ENCODE measurements around the gene TM9SF2.
"Not testable (repeated sequence)": the region's sequence is repeated elsewhere in the genome, so short reads cannot be mapped to it uniquely, and the experiment has no call there.

TM9SF2 gene, protein sequence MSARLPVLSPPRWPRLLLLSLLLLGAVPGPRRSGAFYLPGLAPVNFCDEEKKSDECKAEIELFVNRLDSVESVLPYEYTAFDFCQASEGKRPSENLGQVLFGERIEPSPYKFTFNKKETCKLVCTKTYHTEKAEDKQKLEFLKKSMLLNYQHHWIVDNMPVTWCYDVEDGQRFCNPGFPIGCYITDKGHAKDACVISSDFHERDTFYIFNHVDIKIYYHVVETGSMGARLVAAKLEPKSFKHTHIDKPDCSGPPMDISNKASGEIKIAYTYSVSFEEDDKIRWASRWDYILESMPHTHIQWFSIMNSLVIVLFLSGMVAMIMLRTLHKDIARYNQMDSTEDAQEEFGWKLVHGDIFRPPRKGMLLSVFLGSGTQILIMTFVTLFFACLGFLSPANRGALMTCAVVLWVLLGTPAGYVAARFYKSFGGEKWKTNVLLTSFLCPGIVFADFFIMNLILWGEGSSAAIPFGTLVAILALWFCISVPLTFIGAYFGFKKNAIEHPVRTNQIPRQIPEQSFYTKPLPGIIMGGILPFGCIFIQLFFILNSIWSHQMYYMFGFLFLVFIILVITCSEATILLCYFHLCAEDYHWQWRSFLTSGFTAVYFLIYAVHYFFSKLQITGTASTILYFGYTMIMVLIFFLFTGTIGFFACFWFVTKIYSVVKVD

DNA sequence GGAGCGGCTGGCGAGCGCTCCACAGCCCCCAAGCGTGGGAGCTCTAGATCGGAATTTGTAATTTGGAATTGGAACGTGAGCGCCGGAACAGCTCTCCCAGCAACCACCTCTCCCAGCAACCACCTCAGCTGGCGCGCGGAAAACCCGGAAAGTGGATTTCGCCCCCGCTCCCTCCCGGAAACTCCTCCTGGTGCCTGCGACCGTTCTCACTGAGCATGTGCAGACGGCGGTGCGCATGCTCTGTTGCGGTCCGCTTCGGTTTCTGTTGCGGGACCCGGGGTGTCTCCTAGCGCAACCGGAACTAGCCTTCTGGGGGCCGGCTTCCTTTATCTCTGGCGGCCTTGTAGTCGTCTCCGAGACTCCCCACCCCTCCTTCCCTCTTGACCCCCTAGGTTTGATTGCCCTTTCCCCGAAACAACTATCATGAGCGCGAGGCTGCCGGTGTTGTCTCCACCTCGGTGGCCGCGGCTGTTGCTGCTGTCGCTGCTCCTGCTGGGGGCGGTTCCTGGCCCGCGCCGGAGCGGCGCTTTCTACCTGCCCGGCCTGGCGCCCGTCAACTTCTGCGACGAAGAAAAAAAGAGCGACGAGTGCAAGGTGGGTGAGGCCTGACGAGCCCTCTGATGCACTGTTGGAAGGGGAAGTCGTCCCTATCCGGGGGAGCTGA is at the start of gene TM9SF2:
TSS of gene TM9SF2 (plus strand) at position 289 of the 664 bp plus-strand sequence. CDS start at position 424, 135 bp downstream.
- DNase-seq: peak; percentile 98

DNA sequence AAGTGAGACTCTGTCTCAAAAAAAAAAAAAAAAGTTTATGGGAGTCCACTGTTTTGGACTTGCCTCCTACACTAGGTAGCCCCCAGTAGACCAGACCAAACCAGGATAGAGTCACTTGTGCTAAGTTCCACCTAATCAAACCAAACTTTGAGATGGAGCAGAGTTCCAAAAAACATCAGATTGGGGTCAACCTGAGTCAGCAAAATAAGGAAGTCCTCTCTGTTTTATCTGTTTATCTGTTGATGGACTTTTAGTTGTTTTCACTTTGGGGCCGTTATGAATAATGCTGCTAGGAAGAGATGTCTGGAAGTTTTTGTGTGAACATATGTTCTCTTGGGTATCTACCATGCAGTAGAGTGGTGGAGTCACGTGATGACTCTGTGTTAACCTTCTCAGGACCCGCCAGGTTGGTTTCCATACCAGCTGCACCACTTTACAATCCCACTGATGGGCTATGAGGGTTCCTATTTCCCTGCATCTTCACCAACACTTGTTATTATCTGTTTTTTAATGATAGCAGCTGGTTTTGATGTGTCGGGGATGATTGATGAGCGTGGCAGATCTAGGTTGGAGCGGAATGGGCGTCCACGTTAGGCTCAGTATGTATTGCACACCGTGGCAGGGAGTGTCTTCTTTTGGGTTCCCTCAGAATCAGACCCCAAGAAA is 46.6 kb upstream of the TM9SF2 start:
- DNase-seq: no peak

DNA sequence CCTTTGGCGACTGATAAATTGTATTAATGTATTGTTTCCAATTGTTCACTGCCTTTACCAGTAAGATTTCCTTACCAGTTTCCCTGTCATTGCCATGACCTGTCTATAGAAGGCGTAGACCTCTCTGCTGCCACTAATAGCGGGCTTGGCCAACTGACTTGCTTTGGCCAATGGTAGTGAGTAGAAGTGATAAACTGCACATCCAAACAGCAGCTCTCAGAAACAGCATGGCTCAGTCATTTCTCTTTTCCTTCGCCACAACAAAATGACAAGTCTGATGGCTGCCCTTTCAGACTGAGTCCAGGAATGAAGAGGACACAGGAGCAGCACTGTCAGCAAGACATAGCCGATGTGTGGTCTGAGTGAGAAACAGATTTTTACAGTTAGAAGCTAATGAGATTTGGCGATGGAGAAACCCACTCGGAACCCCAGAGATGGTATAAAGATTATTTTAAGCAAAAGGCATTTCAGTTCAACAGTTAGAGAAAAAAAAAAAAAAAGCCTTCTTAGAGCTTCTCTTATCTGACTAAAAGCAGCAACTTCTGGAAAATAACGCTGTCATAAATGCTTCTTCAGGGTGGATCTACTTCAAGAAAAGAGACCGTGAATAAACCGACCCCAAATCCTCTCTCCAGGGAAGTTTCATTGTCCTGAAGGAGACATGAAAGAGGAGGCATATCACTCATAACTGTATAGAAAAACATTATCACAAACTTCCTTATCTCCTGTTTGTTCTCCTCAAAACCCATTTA is 42.0 kb upstream of the TM9SF2 start:
- DNase-seq: no peak

DNA sequence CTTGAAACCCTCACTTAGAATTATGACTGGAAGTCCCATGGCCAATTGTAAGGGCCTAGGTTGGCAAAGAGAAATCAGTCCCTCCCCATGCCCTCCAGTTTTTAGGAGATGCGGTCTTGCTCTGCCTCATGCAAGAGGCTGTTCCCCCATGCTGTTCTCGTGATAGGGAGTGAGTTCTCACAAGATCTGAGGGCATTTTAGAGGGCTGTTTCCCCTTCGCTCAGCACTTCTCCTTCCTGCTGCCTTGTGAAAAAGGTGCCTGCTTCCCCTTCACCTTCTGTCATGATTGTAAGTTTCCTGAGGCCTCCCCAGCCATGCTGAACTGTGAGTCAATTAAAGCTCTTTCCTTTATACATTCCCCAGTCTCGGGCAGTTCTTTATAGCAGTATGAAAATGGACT is 40.5 kb upstream of the TM9SF2 start:
- peak; percentile 38 for DNase-seq

DNA sequence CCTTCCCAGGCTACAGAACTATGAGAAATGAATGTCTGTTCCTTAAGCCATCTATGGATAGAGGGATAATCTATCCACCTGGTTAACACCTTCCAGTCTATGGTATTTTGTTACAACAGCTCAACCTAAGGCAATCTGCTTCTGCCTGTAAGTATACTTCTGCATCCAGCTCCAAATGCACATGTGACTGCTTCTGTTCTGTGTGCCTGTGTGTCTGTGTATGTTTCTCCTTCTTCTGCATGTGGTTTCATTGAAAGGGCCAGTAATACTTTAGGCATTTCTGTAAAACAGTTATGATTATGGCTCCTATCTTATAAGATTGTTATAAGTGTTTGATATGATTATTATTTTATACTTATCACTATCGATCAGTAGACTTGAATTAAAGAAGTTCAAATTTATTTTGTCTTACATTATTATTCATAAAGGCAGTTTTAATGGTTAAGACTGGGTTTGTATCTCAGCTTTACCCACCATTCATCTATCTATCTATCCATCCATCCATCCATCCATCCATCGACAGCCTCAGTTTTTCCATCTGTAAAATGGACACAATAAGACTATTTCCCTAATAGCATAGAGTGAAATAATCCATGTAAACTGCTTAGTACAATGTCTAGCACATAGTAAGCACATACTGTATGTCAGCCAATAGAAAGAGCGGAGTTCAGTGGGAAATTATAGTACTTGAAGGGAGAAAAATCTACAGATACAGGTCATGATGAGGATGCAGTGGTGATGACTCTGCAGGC is 37.5 kb upstream of the TM9SF2 start:
- no peak for DNase-seq

DNA sequence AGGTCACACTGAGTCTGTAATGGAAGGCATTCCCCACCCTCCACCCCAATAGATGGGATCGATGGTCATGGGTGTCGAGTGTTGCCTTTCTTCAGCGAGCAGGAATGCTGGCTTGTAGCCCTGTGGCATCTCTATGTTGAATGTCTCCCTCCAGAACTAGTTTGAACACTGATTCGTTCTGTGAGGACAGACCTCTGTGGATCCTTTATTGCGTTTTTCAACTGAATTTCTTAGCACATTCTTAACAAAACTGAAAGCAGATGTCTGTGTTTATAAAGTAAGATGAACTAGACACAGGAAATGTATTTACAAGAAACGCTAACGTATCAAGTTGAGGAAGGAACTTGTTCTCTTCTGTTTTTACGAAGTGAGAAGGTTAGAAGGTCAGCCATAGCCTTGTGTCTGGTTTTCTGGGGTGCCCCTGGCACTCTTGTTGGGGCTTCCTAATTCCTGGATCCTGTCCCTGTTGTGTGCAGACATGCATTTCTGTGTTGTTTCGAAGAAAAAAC is 36.8 kb upstream of the TM9SF2 start:
- DNase-seq: peak; percentile 34

DNA sequence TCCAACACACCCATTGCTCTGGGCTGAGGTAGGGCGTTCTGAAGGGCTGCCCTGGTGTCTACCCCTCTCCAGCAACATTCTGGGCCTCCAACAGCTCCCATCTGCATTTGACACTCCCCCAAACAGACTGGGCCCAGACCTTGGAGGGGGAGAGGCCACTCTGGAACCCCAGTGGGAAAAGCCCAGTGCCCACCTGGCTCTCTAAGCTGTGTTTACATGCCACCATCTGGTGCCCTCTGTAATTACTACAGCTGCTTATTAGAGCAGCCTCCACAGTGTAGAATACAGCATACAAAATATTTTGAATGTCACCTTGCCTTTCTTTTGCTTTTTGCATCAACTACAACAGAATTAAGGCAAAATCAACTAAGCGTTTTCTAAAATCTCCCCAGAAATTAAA is 35.8 kb upstream of the TM9SF2 start:
- DNase-seq: no peak

DNA sequence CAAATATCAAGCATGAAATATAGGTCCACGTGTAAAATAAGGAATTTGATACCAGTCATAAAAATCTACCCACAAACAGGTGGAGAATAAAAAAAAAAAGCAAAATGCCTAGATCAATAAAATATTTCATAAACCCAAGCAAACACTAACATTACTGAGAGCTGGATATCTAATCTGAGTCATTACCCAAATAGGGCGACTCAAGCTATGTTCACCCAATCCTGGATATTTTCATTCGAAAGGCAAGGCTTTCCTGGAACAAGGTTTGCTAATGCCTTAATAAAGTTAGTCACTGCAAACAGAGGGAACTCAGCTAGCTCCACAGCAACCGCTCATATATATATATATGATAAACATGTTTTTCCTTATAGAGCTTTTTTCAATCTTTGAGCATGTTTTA is 33.5 kb upstream of the TM9SF2 start:
- no peak for DNase-seq

DNA sequence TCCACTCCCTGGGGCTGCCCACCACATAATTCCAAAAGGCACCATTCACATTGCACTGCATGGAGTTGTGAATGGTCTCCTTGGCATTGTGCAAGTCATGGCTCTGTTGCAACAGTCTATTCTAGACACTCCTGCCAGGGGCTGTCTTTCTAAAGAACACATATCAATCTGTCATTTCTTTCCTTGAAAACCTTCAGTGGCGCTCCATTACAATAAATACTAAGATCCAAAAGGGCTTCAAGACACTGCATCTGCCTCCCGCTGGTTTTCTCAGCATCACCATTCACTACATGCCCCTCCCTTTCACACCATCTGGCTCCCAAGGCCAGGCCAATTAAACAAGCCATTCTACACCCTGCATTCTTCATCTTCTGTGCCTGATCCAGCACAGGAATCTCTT is 32.2 kb upstream of the TM9SF2 start:
- DNase-seq: no peak

DNA sequence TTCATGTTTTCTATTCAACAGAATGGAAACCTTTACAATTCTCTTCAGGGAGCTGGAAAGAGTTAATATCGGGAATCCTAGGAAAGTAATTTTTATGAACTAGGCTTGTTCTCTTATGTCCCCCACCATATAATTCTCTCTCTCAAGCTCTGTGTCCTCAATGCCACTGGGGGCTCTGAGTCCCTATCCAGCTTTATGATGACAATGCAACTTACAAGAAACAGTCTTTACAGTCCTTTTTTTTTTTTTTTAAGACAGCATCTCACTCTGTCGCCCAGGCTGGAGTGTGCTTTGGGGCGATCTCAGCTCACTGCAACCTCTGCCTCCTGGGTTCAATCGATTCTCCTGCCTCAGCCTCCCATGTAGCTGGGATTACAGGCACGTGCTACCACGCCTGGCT is 31.2 kb upstream of the TM9SF2 start:
- no peak for DNase-seq

DNA sequence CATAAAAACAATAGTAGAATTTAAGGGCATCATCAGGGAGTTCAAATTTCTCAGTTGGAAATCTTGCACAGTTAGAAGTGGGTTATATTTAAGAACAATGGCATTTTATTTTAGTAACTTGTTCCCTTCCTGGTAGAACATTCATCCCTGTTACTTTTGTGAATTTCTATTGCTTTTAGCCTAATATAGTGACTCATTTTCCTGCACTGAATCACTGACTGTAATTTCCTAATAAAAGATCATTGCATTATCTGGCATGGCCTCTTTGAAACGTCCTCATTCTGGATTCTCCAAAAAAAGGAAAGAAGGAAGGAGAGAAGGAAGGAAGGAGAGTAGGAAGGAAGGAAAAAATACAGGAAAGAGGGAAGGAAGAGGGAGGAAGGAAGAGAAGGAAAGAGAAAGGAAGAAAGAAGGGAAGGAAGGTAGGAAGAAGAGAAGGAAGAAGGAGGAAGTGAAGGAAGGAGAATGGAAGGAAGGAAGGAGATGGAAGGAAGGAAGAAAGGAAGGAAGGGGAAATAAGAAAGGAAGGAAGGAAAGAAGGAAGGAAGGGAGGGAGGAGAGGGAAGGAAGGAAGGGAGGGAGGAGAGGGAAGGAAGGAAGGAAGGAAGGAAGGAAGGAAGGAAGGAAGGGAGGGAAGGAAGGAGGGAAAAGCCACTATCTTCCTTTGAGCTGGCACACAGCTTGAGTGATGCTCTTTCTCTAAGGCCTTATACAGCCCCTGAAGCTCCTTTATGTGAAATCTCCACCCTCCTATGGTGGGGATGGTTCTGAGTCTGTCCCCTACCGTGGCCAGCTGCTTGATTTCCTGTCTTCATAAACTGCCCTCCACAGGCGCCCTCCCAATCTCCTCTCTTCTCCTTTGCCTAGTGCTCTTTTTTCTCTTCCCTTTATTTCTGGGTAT is 29.8 kb upstream of the TM9SF2 start:
- no peak for DNase-seq

DNA sequence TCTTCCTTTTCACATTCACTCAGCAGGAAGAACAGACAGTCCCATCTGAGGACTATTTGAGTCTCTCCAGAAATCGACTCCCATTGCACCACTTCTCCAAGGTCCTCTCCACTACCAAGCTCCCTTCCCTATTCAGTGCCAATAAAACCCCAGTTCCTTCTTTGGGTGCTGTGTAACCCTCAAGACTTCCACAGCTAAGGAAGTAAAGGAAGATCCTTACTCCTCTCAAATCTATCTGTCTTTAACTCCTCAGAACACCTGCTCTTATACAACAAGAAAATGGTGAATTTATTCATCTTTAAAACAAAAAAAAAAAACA is 29.2 kb upstream of the TM9SF2 start:
- DNase-seq: no peak

DNA sequence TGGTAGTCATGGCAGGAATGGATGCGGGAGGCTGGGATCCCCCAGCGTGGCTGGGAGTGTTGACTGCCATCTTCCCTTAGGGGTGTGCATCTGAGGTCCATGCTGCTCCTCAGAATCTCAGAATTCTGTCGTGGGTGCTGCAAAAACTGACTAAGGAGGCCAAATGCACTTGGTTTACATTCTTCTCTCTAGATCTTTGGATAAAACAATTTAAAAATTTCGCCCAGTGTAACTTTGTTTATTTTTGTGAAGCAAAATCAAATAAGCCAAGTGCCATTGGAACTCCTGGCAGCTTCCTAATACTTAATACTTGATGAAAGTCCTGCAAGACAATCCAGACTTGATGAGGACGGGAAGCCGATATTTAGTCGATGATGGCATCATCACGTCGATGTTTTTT is 27.8 kb upstream of the TM9SF2 start:
- no peak for DNase-seq

DNA sequence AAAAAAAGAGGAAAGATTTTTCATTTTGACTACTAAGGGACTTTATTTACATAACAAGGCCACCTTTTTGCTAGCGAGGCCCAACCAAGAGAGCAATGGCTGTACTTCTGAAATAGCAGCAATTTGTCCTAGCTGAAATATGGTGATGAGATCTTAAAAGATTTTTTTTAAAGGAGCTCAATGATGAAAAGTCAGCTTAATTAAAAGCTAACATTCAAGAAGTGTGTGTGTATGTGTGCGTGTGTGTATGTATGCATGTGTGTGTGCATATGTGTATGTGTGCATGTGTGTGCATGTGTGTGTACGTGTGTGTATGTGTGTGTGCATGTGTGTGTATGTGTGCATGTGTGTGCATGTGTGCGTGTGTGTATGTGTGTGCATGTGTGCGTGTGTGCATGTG is 24.6 kb upstream of the TM9SF2 start:
- DNase-seq: no peak

DNA sequence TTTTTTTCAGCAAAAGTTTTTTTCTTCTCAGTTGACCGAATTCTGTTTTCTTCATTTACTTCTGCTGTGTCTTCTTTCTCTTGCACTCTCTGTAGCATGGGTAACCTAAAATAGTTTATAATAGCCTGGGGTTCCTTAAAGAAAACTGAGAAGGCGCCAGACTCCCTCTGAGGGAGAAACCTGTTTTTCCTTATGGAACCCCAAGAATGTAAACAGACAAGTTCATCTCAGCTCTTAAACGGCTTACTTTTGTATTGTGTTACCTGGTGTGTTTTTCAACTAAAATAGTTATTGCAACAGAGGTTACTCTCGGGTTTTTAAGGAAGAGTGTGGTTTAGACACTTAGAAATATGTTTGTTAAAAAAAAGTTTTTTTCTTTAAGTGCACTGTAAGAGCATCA is 23.8 kb upstream of the TM9SF2 start:
- DNase-seq: no peak

DNA sequence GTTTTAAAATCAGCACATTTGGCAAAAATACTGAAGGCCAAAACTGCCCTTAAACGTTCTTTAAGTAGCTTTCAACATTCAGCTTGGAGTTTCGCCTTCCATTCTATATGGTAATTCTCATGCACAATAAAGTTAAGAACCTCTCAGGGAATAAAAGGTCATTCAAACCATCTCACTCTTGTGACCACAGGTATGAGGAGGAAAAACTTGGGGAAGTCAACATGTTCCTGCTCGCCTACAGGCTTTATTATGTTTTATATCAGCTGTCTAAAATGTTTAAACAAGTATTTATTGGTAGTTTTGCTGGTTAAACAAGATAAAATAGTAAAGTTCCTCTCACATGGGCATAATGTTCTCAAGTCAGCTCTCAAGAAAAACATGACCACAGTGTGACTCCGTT is 19.9 kb upstream of the TM9SF2 start:
- DNase-seq: no peak

DNA sequence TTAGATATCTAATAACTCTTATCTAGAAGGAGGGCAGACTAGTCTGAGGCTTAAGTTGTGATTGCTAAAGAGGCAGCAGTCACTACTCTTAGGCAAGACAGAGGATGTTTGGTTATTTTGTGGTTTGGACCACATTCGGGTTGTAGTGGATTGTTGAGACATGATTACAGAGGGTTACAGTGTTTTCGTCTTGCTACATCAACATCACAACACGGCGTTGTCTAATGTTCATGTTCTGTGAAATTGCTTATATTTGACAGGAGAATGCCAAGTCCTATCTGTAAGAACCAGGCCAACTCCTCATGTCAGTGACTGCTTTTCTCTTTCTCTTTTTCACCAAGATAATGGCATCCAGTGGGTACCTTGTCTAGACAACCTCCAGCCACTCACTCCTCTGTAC is 16.8 kb upstream of the TM9SF2 start:
- peak; percentile 41 for DNase-seq

DNA sequence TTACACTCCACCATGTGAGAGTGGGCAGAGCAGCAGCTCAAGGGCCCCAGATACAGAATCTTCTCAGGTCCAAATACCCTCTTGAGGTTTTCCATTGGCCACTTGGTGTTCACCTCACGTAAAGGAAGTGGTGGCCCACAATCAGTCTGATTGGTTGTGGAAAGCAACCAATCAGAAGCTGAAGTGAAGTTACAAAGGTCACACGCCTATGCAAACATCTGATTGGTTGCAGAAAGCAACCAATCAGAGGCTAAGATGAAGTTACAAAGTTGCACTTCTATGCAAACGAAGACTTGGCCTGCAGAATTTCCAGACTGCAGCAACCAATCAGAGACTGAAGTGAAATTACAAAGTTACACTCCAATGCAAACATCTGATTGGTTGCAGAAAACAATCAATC is 14.3 kb upstream of the TM9SF2 start:
- no peak for DNase-seq

DNA sequence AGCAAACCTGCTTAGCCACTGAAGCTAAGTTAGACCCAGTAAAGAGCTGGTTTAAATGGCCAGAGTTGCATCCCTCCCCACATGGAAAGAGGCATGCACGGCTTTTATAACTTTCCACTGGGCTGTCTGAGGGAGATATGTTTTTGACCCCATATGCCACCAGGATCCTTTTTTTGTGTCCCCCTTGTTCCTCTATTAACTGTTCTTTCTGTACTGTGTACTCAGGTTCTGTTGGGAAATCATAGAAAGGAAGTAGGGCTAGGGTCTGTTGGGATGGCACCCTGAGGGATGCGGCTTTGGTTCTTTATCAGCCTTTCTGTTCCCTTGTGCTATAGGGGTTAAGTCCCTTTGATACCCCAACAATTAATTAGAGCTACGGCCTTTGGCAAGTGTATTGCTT is 12.2 kb upstream of the TM9SF2 start:
- DNase-seq: no peak

DNA sequence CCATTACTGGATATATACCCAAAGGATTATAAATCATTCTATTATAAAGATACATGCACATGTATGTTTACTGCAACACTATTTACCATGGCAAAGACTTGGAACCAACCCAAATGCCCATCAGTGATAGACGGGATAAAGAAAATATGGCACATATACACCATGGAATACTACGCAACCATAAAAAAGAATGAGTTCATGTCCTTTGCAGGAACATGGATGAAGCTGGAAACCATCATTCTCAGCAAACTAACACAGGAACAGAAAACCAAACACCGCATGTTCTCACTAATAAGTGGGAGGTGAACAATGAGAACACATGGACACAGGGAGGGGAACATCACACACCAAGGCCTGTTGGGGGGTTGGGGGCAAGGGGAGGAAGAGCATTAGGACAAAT is 9.5 kb upstream of the TM9SF2 start:
- DNase-seq: not testable (repeated sequence)
